Heart left ventricle (tissue), 13 donors: ENCODE results near the gene PRRG3.

ENCODE experiments used
- POLR2A ChIP-seq, 2 donors: fragments of 450-650 bp; IDR thresholded peaks; one replicate each; pipeline ENCODE4 v1.6.1; 2017; ENCODE audit warnings: antibody characterized with exemption in 2 of 2, mild to moderate bottlenecking in 2 of 2, moderate library complexity in 2 of 2
- TF ChIP-seq, protein P1 (sequence below), 12 donors: fragments of 200-600 bp; sonication (generic) in 4 of 12; IDR thresholded peaks; one replicate each; pipeline versions ENCODE4 v1.5.0 to v1.8.0; 2018 to 2022; ENCODE audit warnings: antibody characterized with exemption in 12 of 12, mild to moderate bottlenecking in 5 of 12
- donor health status: ischemic (EF 13 %, LVEDD 7.1; RV severe dilation, severe dysfunction).
- donor health status: DM: no; HTN: yes; CAD: no.
- donor health status: DM: no; HTN: no; CAD: no.
- donor health status: ischemic (EF 25% LVEDD 6.9; RV normal size, moderate dysfunction).
- donor health status: ischemic (EF 25% LVEDD 5.7; RV mildly dilated, moderate dysfunction).
- donor health status: ischemic (EF 35%, LVEDD 5.7; RV mildly dilated, moderate dysfunction).
- donor health status: nonischemic (EF 11% LVEDD 7.7; RV severe dilation, severe dysfunction).
- donor health status: DM: yes; HTN: yes; CAD: no.
- donor health status: PGD.
- donor health status: ischemic (EF 29% LVEDD 5.4; RV normal size, mild dysfunction).
- donor health status: nonischemic (EF 23%, LVEDD 6.1; RV moderate dilation, normal function).

DNA sequence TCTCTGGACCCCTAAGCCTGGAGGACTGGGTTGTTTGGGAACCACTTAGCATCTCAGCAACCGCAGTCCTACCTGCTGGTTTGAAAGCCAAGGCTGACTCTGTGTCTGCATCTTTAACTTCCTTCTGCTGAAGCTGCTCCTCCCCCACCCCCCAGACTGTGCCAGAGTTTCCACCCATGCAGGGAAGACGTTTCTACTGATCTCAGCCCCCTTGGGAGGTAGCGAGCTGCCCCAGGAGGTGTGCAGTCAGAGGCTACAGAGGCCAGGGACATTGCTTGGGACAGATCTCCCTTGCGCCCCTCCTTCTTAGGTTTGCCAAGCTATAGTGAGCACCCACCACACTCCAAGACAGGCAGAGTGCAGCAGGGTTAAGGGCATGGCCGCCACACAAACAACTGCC is 15.9 kb downstream of the PRRG3 start:
- TF ChIP-seq POLR2A (IDR thresholded peaks at IDR 0.05), result no peak
- TF ChIP-seq, protein P1, sequence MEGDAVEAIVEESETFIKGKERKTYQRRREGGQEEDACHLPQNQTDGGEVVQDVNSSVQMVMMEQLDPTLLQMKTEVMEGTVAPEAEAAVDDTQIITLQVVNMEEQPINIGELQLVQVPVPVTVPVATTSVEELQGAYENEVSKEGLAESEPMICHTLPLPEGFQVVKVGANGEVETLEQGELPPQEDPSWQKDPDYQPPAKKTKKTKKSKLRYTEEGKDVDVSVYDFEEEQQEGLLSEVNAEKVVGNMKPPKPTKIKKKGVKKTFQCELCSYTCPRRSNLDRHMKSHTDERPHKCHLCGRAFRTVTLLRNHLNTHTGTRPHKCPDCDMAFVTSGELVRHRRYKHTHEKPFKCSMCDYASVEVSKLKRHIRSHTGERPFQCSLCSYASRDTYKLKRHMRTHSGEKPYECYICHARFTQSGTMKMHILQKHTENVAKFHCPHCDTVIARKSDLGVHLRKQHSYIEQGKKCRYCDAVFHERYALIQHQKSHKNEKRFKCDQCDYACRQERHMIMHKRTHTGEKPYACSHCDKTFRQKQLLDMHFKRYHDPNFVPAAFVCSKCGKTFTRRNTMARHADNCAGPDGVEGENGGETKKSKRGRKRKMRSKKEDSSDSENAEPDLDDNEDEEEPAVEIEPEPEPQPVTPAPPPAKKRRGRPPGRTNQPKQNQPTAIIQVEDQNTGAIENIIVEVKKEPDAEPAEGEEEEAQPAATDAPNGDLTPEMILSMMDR (IDR thresholded peaks at IDR 0.05), result no peak
